Neural crest cell (in vitro differentiated cells): Measurements from ENCODE around the gene RNLS. TPM values are rescaled to one million over a fixed set of nuclear protein-coding genes. Genes with fewer than 3 reads are reported as not detected.

Experiments
- DNase-seq: peaks from one replicate; pipeline ENCODE4 v3.0.0; 2021; ENCODE audit warnings: low read depth, mixed read lengths, low spot score
- H3K27ac Mint-ChIP-seq: one replicate; pipeline ENCODE4 v1.8.0; 2021; ENCODE audit warnings: mild to moderate bottlenecking, mixed read lengths; ENCODE audit not compliant: unreplicated experiment
- H3K27me3 Mint-ChIP-seq: 2 replicates; pipeline ENCODE4 v1.8.0; 2021; ENCODE audit warnings: low read depth, mild to moderate bottlenecking, mixed read lengths
- H3K36me3 Mint-ChIP-seq: 2 replicates; pipeline ENCODE4 v1.8.0; 2021; ENCODE audit warnings: low read depth, mild to moderate bottlenecking, mixed read lengths
- H3K4me1 Mint-ChIP-seq: 2 replicates; pipeline ENCODE4 v1.8.0; 2021; ENCODE audit warnings: mixed read lengths
- H3K4me3 Mint-ChIP-seq: one replicate; pipeline ENCODE4 v1.8.0; 2021; ENCODE audit warnings: mild to moderate bottlenecking, mixed read lengths
- H3K9me3 Mint-ChIP-seq: 2 replicates; pipeline ENCODE4 v1.8.0; 2021; ENCODE audit warnings: mixed read lengths
- CTCF ChIP-seq: fragments of 200-600 bp; sonication (generic); conservative IDR thresholded peaks from 2 replicates; pipeline ENCODE4 v1.5.0; 2021; ENCODE audit warnings: antibody characterized with exemption, mild to moderate bottlenecking
- total RNA-seq: library from RNA; stranded (reverse); gene quantifications from 2 replicates; pipeline ENCODE4 v1.2.1, GENCODE V29; 2021

RNLS gene
- total RNA-seq, 1 donor from 2014 or later: 3.3 TPM

GRCh38 chr10:88553116-88553752 is 29.9 kb downstream of the RNLS start:
- H3K4me1 Mint-ChIP-seq: no peaks in the 10 kb centered on the region
- peak; percentile 15 for DNase-seq
- H3K27ac Mint-ChIP-seq: no peak overlapping the region
- no peaks in the 10 kb centered on the region for H3K9me3 Mint-ChIP-seq
- H3K36me3 Mint-ChIP-seq: no peaks in the 10 kb centered on the region
- no peak overlapping the region for H3K4me3 Mint-ChIP-seq
- no peaks in the 10 kb centered on the region for H3K27me3 Mint-ChIP-seq
- peak; percentile 84 for TF ChIP-seq CTCF

DNA sequence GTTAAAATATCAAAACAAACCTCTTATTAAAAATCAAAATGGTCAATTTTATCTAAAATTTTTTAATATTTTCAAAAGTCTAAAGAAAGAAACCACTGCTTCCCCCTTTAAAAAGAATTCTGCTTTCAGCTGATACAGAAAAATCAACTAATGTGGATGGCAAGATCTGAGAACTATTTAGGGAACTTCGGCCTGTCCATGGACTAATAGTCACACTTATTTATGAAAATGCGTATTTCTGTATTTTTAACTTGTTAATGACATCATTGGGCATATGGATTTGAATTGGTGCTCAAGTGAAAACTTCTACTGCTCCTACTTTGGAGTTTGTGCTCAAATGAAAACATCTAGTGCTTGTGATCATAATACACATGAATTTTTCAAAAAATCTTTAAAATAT is 31.9 kb downstream of the RNLS start:
- no peaks in the 10 kb centered on the region for H3K36me3 Mint-ChIP-seq
- no peak for TF ChIP-seq CTCF
- no peaks in the 10 kb centered on the region for H3K9me3 Mint-ChIP-seq
- H3K27ac Mint-ChIP-seq: no peak overlapping the region
- H3K4me1 Mint-ChIP-seq: no peaks in the 10 kb centered on the region
- H3K27me3 Mint-ChIP-seq: no peaks in the 10 kb centered on the region
- DNase-seq: no peak
- no peak overlapping the region for H3K4me3 Mint-ChIP-seq

DNA sequence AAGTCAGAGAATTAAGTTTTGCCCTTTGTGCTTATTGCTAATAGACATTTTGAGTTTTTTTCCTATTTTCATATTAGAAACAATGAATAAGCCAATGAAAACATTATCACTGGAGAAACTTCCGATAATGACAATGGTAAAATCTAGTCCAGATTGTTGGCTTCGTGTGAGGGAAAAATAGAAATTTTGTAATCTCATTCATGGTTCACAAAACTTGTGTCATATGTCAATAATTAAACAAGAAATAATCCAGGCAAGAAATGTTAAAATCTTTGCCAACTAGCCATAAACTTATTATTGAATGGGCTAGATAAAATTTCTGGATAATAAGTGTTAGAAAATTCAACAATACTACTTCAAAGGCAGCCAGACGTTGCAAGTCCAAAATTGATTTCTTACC is 36.6 kb downstream of the RNLS start:
- Mint-ChIP-seq H3K27ac (no peak overlapping the region), H3K36me3 (no peaks in the 10 kb centered on the region), H3K9me3 (no peaks in the 10 kb centered on the region), H3K4me3 (no peak overlapping the region), H3K4me1 (peaks cover 5% of the 10 kb centered on the region), H3K27me3 (no peaks in the 10 kb centered on the region)
- DNase-seq: no peak
- TF ChIP-seq CTCF: no peak

- no peak for TF ChIP-seq CTCF
- Mint-ChIP-seq H3K36me3 (no peaks in the 10 kb centered on the region), H3K4me1 (peaks cover 8% of the 10 kb centered on the region), H3K27ac (no peak overlapping the region), H3K9me3 (no peaks in the 10 kb centered on the region), H3K27me3 (no peaks in the 10 kb centered on the region), H3K4me3 (no peak overlapping the region)
- DNase-seq: no peak
These were observed 37.8 kb downstream of the RNLS start for GRCh38 chr10:88545359-88545758.

DNA sequence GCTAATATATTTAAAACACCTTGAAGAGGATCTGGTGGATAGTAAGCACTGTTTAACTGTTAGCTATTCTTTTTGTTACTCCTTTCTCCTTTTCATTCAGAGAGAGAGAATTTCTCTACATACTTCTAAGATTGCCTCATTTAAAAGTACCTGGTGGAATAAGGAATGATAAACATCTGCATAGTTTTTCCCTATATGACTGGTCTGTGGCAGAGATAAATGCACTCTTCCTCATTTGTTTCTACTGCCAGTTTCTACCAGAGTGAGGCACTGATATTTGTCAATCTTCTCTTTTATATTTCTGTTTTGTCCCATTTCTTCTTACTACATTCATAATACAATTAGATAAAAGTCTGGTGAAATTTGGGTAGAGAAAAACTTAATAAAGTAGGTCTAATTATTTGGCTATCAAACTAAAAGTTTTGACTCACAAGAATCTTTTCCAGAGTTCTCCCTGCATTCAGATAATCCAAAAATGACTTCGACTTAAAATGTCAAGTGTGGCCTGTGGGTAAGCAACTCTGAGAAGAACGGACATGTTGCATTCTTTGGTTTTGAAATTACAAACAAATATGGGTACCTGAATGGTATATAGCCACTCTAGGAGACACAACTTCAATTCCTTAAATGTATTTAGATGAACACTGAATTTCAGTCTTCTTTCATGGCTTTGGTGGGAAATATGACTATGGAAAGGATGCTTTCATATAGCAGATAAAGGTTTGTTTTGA is 38.8 kb downstream of the RNLS start:
- TF ChIP-seq CTCF: no peak
- Mint-ChIP-seq H3K27me3 (no peaks in the 10 kb centered on the region), H3K36me3 (no peaks in the 10 kb centered on the region), H3K4me3 (no peak overlapping the region), H3K27ac (no peak overlapping the region), H3K9me3 (no peaks in the 10 kb centered on the region), H3K4me1 (peaks cover 8% of the 10 kb centered on the region)
- DNase-seq: no peak
